ENCODE measurements around the gene OTOF.
A peak's percentile ranks its signal among the peaks of the same experiment; 100 is the strongest.

Gene OTOF

DNA sequence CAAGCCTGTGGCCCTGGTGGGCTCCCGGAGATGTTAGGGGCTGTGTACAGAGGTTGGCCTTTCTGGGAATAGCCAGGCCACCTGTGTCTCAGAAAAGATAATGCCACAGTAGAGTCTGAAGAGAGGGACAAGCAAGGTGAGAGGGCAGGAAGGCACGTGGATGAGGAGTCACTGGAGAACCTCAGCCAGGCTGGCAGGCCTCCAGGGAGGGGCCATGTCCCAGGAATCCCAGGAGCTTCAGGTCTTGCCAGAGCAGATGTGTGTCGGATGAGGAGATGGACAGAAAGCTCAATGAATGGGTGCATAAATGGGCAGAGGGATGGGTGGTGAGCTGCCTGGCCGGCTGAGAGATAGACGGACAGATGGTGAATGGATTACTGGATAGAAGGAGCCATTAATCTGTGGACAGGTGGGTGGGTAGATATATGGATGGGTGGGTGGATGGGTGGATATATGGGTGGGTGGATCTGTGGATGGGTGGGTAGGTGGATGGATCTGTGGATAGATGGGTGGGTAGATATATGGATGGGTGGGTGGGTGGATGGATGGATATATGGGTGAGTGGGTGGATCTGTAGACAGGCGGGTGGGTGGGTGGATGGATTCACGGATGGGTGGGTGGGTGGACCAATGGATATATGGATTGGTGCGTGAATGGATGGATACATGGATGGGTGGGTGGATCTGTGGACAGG is 7.9 kb upstream of the OTOF start:
- TF ChIP-seq, protein P1, sequence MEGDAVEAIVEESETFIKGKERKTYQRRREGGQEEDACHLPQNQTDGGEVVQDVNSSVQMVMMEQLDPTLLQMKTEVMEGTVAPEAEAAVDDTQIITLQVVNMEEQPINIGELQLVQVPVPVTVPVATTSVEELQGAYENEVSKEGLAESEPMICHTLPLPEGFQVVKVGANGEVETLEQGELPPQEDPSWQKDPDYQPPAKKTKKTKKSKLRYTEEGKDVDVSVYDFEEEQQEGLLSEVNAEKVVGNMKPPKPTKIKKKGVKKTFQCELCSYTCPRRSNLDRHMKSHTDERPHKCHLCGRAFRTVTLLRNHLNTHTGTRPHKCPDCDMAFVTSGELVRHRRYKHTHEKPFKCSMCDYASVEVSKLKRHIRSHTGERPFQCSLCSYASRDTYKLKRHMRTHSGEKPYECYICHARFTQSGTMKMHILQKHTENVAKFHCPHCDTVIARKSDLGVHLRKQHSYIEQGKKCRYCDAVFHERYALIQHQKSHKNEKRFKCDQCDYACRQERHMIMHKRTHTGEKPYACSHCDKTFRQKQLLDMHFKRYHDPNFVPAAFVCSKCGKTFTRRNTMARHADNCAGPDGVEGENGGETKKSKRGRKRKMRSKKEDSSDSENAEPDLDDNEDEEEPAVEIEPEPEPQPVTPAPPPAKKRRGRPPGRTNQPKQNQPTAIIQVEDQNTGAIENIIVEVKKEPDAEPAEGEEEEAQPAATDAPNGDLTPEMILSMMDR (conservative IDR thresholded peaks at IDR 0.05): no peak
- no peak overlapping the region for H3K27ac ChIP-seq

- no peak overlapping the region for H3K27ac ChIP-seq
- TF ChIP-seq, protein P1 (conservative IDR thresholded peaks at IDR 0.05): no peak
Measured at GRCh38 chr2:26485099-26485498, 7.2 kb upstream of the OTOF start.

DNA sequence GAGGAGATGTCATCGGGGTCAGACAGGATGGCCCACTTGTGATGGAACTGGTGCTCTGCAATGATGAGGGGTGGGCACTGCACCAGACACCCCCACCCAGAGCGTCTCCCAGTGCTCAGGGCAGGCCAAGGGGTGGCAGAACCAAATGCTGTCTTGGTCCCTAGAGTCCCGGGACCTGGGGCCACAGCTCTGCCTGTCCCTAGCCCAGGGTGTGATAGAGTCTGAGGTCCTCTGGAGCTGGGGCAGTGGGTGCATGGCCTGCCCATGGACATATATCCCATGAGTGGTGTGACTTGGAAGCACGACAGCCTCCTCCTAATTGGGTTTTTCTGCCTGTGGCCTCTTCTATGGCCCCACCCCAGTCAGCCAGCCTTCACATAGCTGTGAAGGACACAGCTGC is 6.7 kb upstream of the OTOF start:
- TF ChIP-seq, protein P1 (conservative IDR thresholded peaks at IDR 0.05): no peak
- H3K27ac ChIP-seq: no peak overlapping the region

- TF ChIP-seq, protein P1 (conservative IDR thresholded peaks at IDR 0.05): no peak
- H3K27ac ChIP-seq: no peak overlapping the region
Measured at GRCh38 chr2:26483957-26484565, 6.1 kb upstream of the OTOF start.

GRCh38 chr2:26483516-26483915 is 5.6 kb upstream of the OTOF start:
- TF ChIP-seq, protein P1 (conservative IDR thresholded peaks at IDR 0.05): no peak

DNA sequence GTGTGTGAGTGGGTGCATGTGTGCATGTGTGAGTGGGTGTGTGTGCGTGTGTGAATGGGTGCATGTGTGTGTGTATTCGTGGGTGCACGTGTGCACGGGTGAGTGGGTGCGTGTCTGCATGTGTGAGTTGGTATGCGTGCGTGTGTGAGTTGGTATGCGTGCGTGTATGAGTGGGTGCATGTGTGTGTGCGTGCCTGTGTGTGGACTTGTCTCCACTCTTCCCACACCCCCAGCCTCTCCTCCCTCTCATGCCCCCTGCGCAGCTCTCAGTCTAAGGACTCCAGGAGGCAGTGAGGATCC is 5.1 kb upstream of the OTOF start:
- TF ChIP-seq, protein P1 (conservative IDR thresholded peaks at IDR 0.05): no peak
- no peak overlapping the region for H3K27ac ChIP-seq

More at GRCh38 chr2:26483516-26483915, 5.6 kb upstream of the OTOF start:
- H3K27ac ChIP-seq: no peak overlapping the region

- TF ChIP-seq, protein P1 (conservative IDR thresholded peaks at IDR 0.05): no peak
- H3K27ac ChIP-seq: peak overlapping the region; percentile 52
Measured at GRCh38 chr2:26482211-26483026, 4.5 kb upstream of the OTOF start.
